H9 (cell line): ENCODE results near the gene HMOX2. TPM values are rescaled to one million over a fixed set of nuclear protein-coding genes. Genes with fewer than 3 reads are reported as not detected.
A peak's percentile ranks its signal among the peaks of the same experiment; 100 is the strongest.

Experiments
- DNase-seq: peaks from one replicate; pipeline ENCODE4 v3.0.0-alpha.2; 2017
- H2AFZ ChIP-seq: one replicate; pipeline ENCODE4 v1.6.1; 2013; ENCODE audit warnings: mild to moderate bottlenecking, low read length, control low read depth, moderate library complexity
- H2AK5ac ChIP-seq: 2 replicates; pipeline ENCODE4 v1.6.1; 2013; ENCODE audit warnings: low read length, control low read depth, mixed read lengths; ENCODE audit not compliant: insufficient read length
- H2BK120ac ChIP-seq: one replicate; pipeline ENCODE4 v1.6.1; 2013; ENCODE audit warnings: low read depth, mild to moderate bottlenecking, low read length, control low read depth, inconsistent platforms; ENCODE audit not compliant: poor library complexity, severe bottlenecking
- H2BK12ac ChIP-seq: 2 replicates; pipeline ENCODE4 v1.6.1; 2013; ENCODE audit warnings: low read length, control low read depth, mixed read lengths, low read depth; ENCODE audit not compliant: insufficient read length
- H2BK15ac ChIP-seq: 2 replicates; pipeline ENCODE4 v1.6.1; 2013; ENCODE audit warnings: low read depth, low read length, control low read depth
- H2BK20ac ChIP-seq: one replicate; pipeline ENCODE4 v1.6.1; 2013; ENCODE audit warnings: low read depth, mild to moderate bottlenecking, low read length, control low read depth, inconsistent platforms; ENCODE audit not compliant: poor library complexity, severe bottlenecking
- H2BK5ac ChIP-seq: 2 replicates; pipeline ENCODE4 v1.6.1; 2013; ENCODE audit warnings: low read length, control low read depth, mixed read lengths; ENCODE audit not compliant: insufficient read length
- H3K14ac ChIP-seq: 2 replicates; pipeline ENCODE4 v1.6.1; 2013; ENCODE audit warnings: low read length, control low read depth; ENCODE audit not compliant: insufficient read depth
- H3K18ac ChIP-seq: 2 replicates; pipeline ENCODE4 v1.6.1; 2013; ENCODE audit warnings: low read depth, mild to moderate bottlenecking, mixed read lengths, low read length, control low read depth; ENCODE audit not compliant: insufficient read length
- H3K23ac ChIP-seq: 2 replicates; pipeline ENCODE4 v1.6.1; 2013; ENCODE audit warnings: low read length, control low read depth, mixed read lengths, low read depth; ENCODE audit not compliant: insufficient read length
- H3K23me2 ChIP-seq: 2 replicates; pipeline ENCODE4 v1.6.1; 2013; ENCODE audit warnings: low read depth, mild to moderate bottlenecking, mixed read lengths, low read length, control low read depth; ENCODE audit not compliant: insufficient read length, poor library complexity, severe bottlenecking
- H3K27ac ChIP-seq: 2 replicates; pipeline ENCODE4 v1.5.1; 2013; ENCODE audit warnings: low read length, control low read depth, mixed read lengths, low read depth; ENCODE audit not compliant: insufficient read length
- H3K27me3 ChIP-seq: 2 replicates; pipeline ENCODE4 v1.6.1; 2013; ENCODE audit warnings: low read length, control low read depth, inconsistent platforms; ENCODE audit not compliant: insufficient read depth
- H3K4ac ChIP-seq: 2 replicates; pipeline ENCODE4 v1.6.1; 2013; ENCODE audit warnings: low read depth, mild to moderate bottlenecking, control low read depth, inconsistent platforms, low read length, moderate library complexity
- H3K4me1 ChIP-seq: 2 replicates; pipeline ENCODE4 v1.6.1; 2013; ENCODE audit warnings: low read length, control low read depth, inconsistent platforms; ENCODE audit not compliant: insufficient read depth
- H3K4me2 ChIP-seq: 2 replicates; pipeline ENCODE4 v1.6.1; 2013; ENCODE audit warnings: low read length, control low read depth, mixed read lengths; ENCODE audit not compliant: insufficient read length, insufficient read depth
- H3K56ac ChIP-seq: 2 replicates; pipeline ENCODE4 v1.6.1; 2013; ENCODE audit warnings: low read depth, mild to moderate bottlenecking, mixed read lengths, low read length, control low read depth; ENCODE audit not compliant: insufficient read length
- H3K79me1 ChIP-seq: 2 replicates; pipeline ENCODE4 v1.6.1; 2013; ENCODE audit warnings: low read depth, mild to moderate bottlenecking, moderate library complexity, low read length, control low read depth, inconsistent platforms; ENCODE audit not compliant: insufficient read depth, poor library complexity, severe bottlenecking
- H3K79me2 ChIP-seq: 2 replicates; pipeline ENCODE4 v1.6.1; 2013; ENCODE audit warnings: low read length, control low read depth, inconsistent platforms; ENCODE audit not compliant: insufficient read depth
- H3K9ac ChIP-seq: 2 replicates; pipeline ENCODE4 v1.6.1; 2013; ENCODE audit warnings: low read length, control low read depth, mixed read lengths; ENCODE audit not compliant: insufficient read length; ENCODE audit errors: extremely low read depth
- H3K9me3 ChIP-seq: one replicate; pipeline ENCODE4 v1.6.1; 2013; ENCODE audit warnings: low read depth, low read length, inconsistent platforms; ENCODE audit not compliant: control insufficient read depth
- H3T11ph ChIP-seq: one replicate; pipeline ENCODE4 v1.6.1; 2013; ENCODE audit warnings: mild to moderate bottlenecking, low read length, control low read depth, inconsistent platforms
- H4K20me1 ChIP-seq: one replicate; pipeline ENCODE4 v1.6.1; 2013; ENCODE audit not compliant: control insufficient read depth, insufficient read length, insufficient read depth
- H4K5ac ChIP-seq: 2 replicates; pipeline ENCODE4 v1.6.1; 2013; ENCODE audit warnings: low read depth, mild to moderate bottlenecking, mixed read lengths, low read length, control low read depth; ENCODE audit not compliant: insufficient read length
- H4K8ac ChIP-seq: replicated peaks from 2 replicates; pipeline ENCODE4 v1.6.1; 2013; ENCODE audit warnings: low read length, control low read depth, mixed read lengths, low read depth; ENCODE audit not compliant: insufficient read length
- H4K91ac ChIP-seq: 2 replicates; pipeline ENCODE4 v1.6.1; 2013; ENCODE audit warnings: low read depth, mild to moderate bottlenecking, moderate library complexity, mixed read lengths, low read length, control low read depth; ENCODE audit not compliant: insufficient read length
- H3K27ac Mint-ChIP-seq, 3 experiments: 2 replicates in 2 of 3; 3 replicates in 1 of 3; pipeline ENCODE4 v1.8.0; 2020 to 2021; ENCODE audit warnings: mixed read lengths in 3 of 3, mild to moderate bottlenecking in 1 of 3, moderate library complexity in 1 of 3
- H3K27me3 Mint-ChIP-seq: 2 replicates; pipeline ENCODE4 v1.8.0; 2021; ENCODE audit warnings: low read depth, mild to moderate bottlenecking, moderate library complexity, mixed read lengths
- H3K36me3 Mint-ChIP-seq, 3 experiments: 2 replicates in 2 of 3; 3 replicates in 1 of 3; pipeline ENCODE4 v1.8.0; 2020 to 2021; ENCODE audit warnings: low read depth in 3 of 3, mixed read lengths in 3 of 3; ENCODE audit not compliant: insufficient read depth in 1 of 3
- H3K4me1 Mint-ChIP-seq, 2 experiments: 2 replicates each; pipeline ENCODE4 v1.8.0; 2020; ENCODE audit warnings: mixed read lengths in 2 of 2
- H3K4me3 Mint-ChIP-seq, 2 experiments: 2 replicates in 1 of 2; 3 replicates in 1 of 2; pipeline ENCODE4 v1.8.0; 2020 to 2021; ENCODE audit warnings: mild to moderate bottlenecking in 2 of 2, mixed read lengths in 2 of 2, moderate library complexity in 1 of 2
- H3K9me3 Mint-ChIP-seq, 2 experiments: 2 replicates in 1 of 2; 3 replicates in 1 of 2; pipeline ENCODE4 v1.8.0; 2020; ENCODE audit warnings: mild to moderate bottlenecking in 2 of 2, mixed read lengths in 2 of 2, moderate library complexity in 1 of 2
- WGBS: extraction: QIAGEN DNeasy Blood & Tissue Kit; methylation state at CpG from one replicate; pipeline ENCODE4 v1.1.7; 2013; ENCODE audit warnings: missing lambda C conversion rate, low lambda C conversion rate, mixed read lengths; ENCODE audit not compliant: insufficient read length; ENCODE audit errors: extremely low coverage; 5-methylcytosine and 5-hydroxymethylcytosine counted together
- total RNA-seq: library from RNA; stranded (reverse); gene quantifications from 2 replicates; pipeline ENCODE4 v1.2.1, GENCODE V29; 2021
- TF ChIP-seq, protein P1 (sequence below): fragments of 200-600 bp; sonication (generic); conservative IDR thresholded peaks from 3 replicates; pipeline ENCODE4 v1.8.0; 2021; ENCODE audit warnings: antibody characterized with exemption, mild to moderate bottlenecking

The HMOX2 gene
- total RNA-seq, 1 experiment from 2014 or later: 44.4 TPM

DNA sequence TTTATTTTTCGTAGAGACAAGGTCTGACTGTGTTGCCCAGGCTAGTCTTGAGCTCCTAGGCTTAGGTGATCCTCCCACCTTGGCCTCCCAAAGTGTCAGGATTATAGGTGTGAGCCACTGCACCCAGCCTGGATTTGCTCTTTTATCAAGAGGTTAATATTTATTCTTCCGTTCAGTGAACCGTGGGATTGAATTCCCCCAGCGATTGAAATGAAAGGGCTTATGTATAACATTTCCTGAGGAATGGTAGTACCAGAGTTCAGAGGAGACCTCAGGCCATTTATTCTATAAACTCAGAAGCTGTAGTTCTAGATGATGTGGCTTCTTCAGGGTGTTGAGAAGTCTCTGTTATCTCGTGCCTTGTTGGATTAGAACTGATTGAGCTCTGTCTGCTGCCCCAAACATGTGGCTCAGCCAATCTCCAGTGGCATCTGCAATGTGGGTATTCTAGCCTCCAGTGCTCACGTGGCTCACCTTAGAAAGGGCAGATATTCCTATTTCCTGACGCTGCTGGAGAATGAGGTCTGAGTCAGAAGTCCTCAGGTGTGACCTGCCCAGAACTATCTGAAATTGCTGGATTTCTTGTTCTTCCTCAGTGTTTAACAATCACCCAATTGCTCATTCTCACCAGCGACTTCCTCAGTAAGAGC lies 22.5 kb downstream of the HMOX2 start:
- Histone ChIP-seq H2BK15ac (no peak overlapping the region), H4K8ac (no peak overlapping the region), H3K79me1 (no peaks in the 10 kb centered on the region), H3T11ph (no peak overlapping the region), H3K4ac (no peak overlapping the region), H3K27ac (no peak overlapping the region), H2BK20ac (no peak overlapping the region), H4K20me1 (no peaks in the 10 kb centered on the region), H3K23ac (no peak overlapping the region), H2BK5ac (no peak overlapping the region), H3K9ac (no peak overlapping the region), H3K4me1 (no peaks in the 10 kb centered on the region), H3K9me3 (no peaks in the 10 kb centered on the region), H3K27me3 (no peaks in the 10 kb centered on the region), H4K5ac (no peak overlapping the region), H3K14ac (no peak overlapping the region), H3K79me2 (no peaks in the 10 kb centered on the region), H3K56ac (no peak overlapping the region), H2AFZ (no peak overlapping the region), H2AK5ac (no peak overlapping the region), H4K91ac (no peak overlapping the region), H3K18ac (no peak overlapping the region), H3K4me2 (no peak overlapping the region), H3K23me2 (no peaks in the 10 kb centered on the region), H2BK120ac (no peak overlapping the region), H2BK12ac (no peak overlapping the region)
- Mint-ChIP-seq H3K4me3 (no peak overlapping the region), H3K4me1 (peaks cover 18 to 39% of the 10 kb centered on the region in 2 experiments), H3K9me3 (no peaks in the 10 kb centered on the region), H3K27ac (peak overlapping the region in 1 of 3 experiments; percentile 66; a peak in 1 of 7 replicates), H3K27me3 (no peaks in the 10 kb centered on the region), H3K36me3 (peaks cover 0 to 3% (median 0%) of the 10 kb centered on the region in 3 experiments; a peak in 2 of 7 replicates)
- no peak for DNase-seq
- WGBS: no CpG with 5 or more reads among the region's 8 CpGs
- TF ChIP-seq, protein P1, sequence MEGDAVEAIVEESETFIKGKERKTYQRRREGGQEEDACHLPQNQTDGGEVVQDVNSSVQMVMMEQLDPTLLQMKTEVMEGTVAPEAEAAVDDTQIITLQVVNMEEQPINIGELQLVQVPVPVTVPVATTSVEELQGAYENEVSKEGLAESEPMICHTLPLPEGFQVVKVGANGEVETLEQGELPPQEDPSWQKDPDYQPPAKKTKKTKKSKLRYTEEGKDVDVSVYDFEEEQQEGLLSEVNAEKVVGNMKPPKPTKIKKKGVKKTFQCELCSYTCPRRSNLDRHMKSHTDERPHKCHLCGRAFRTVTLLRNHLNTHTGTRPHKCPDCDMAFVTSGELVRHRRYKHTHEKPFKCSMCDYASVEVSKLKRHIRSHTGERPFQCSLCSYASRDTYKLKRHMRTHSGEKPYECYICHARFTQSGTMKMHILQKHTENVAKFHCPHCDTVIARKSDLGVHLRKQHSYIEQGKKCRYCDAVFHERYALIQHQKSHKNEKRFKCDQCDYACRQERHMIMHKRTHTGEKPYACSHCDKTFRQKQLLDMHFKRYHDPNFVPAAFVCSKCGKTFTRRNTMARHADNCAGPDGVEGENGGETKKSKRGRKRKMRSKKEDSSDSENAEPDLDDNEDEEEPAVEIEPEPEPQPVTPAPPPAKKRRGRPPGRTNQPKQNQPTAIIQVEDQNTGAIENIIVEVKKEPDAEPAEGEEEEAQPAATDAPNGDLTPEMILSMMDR: no peak
